Peyer's patch (tissue), 4 donors: ENCODE data around the gene NTN3.

Source experiments
- POLR2A ChIP-seq, 2 donors: fragments of 450-650 bp; IDR thresholded peaks; one replicate each; pipeline ENCODE4 v1.5.1; 2017; ENCODE audit warnings: antibody characterized with exemption in 2 of 2, mild to moderate bottlenecking in 2 of 2, moderate library complexity in 2 of 2
- TF ChIP-seq, protein P1 (sequence below), 6 experiments: fragments of 450-650 bp in 4 of 6; fragments of 200-600 bp in 2 of 6; sonication (generic) in 1 of 6; IDR thresholded peaks; one replicate each; pipeline ENCODE4 v1.5.1; 2017 to 2019; ENCODE audit warnings: antibody characterized with exemption in 6 of 6, mild to moderate bottlenecking in 3 of 6, moderate library complexity in 1 of 6

DNA sequence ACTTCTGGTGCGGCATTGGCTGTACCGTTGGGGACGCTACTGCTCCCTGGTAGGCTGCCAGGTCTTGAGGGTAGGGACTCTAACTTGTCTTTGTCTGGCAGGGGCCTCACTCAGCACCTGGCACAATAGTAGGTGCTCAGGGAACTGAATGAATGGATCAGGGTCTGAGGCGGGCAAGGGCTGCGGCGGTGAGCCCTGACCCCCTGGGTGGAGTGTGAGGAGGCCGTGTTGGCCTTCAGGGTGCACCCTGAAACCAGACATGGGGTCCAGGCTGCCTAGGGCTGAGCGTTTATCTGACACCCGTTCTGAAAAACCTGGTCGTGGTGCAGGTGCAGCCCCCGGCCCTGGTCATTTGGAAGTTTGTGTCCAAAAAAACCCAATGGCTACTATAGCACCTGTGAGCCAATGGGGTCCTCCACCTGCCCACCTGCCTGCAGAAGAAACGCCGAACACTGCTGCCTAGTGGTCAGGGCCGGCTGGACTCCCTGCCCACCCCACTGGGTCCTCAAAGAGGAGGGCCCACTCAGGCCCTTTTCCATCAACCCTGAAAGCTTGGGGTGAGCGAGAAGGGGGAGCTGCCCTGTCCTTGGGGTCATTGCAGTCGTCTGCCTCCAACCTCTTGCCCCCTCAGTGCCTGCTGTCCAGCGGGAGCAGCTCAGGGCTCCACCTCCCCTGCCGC is 37.8 kb downstream of the NTN3 start:
- TF ChIP-seq, protein P1, sequence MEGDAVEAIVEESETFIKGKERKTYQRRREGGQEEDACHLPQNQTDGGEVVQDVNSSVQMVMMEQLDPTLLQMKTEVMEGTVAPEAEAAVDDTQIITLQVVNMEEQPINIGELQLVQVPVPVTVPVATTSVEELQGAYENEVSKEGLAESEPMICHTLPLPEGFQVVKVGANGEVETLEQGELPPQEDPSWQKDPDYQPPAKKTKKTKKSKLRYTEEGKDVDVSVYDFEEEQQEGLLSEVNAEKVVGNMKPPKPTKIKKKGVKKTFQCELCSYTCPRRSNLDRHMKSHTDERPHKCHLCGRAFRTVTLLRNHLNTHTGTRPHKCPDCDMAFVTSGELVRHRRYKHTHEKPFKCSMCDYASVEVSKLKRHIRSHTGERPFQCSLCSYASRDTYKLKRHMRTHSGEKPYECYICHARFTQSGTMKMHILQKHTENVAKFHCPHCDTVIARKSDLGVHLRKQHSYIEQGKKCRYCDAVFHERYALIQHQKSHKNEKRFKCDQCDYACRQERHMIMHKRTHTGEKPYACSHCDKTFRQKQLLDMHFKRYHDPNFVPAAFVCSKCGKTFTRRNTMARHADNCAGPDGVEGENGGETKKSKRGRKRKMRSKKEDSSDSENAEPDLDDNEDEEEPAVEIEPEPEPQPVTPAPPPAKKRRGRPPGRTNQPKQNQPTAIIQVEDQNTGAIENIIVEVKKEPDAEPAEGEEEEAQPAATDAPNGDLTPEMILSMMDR (IDR thresholded peaks at IDR 0.05): no peak
- no peak for TF ChIP-seq POLR2A (IDR thresholded peaks at IDR 0.05)
